ENCODE data around the gene AJUBA.
"Not testable (repeated sequence)": the region's sequence is repeated elsewhere in the genome, so short reads cannot be mapped to it uniquely, and the experiment has no call there.

The AJUBA gene

DNA sequence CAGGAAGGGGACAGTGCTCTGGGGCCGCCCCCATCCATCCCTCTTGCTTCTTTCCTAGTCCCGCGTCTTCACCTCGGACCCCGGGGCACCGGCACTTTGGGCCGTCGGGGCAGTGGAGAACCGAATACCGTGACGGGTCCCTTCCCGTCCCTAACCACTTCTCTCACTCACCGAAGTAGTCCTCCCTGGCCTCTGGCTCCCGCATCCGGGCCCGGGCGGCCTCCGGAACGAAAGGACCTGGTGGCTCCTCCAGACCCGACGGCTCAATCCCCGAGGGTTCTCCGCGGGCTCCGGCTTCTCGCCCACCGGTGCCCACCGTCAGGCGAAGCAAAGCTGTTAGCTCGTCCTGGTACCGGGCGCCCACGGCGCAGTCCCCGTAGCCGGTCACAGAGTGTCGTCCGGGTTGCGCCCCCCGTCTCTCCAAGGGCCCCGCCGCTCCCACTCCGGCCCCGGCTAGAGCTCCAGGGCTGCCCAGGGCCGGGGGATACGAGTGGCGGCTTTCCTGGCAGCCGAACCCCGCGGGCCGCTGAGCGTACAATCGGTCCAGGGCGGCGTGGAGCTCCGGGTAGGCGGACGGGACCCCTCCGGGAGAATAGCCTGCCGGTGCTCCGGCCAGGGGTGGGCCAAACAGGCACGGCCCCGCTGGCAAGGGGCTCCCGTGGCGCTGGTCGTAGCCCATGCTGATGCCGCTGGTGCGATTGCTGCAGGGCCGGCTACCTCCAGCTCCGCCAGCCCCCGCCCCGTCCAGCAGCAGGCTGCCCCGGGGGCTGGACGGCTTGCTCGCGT, 1.1 kb downstream of the AJUBA start:
- DNase-seq (ENCODE audit: low read depth in 1 of 2, low spot score in 1 of 2): peak in 1 of 2 donors; percentile 6

DNA sequence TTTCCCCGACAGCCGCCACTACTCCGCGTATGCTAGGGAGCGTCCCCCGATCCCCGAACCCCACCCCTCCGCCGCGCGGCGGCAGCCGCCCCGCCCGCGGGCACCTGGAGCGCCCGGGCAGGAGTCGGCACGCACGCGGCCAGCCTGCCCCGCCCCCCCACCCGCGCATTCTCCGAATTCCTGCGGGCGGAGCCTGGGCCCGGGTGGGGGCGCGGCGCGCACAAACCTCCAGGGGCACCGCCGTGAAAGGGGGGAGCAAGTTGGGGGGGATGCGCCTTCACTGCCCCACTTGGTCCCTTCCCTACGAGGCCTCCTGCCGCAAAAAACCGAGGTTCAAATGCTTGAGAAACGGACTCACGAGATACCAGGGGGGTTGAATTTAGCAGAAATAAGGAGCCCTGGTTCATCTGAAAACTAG, 1.7 kb downstream of the AJUBA start:
- peak in 1 of 2 donors; percentile 44 for DNase-seq (ENCODE audit: low read depth in 1 of 2, low spot score in 1 of 2)

DNA sequence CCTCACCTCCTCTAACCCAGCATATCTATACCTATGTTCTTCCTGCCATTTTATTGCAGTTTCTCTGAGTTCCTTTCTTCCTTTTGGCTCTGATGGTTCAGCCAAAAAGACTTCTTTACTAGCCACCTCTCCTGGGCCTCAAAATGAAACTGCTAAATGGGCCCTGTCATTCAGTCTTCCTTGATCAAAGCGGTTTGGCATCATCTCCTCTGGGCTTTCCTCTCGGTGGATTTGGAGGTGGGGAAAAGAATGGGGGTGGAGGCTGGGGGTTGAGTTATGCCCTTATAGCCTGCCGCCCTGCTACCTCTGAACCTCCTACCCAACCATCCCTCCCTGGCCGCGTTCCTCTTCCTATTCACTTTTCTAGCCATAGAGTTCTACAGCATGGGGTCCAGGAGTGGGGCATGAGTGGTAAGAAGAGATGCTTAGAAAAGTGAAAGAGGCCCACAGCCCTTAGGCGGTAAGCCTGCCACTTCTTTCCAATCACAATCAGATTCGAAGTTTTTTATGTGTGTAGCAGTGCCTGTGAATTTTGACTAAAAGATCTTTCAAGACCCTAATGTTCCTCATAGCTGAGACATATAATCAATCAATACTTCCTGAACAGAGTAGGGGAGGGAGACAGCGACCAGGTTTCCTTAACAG, 2.5 kb downstream of the AJUBA start:
- DNase-seq (ENCODE audit: low read depth in 1 of 2, low spot score in 1 of 2): no peak

GRCh38 chr14:22978981-22979671, 3.2 kb downstream of the AJUBA start:
- DNase-seq (ENCODE audit: low read depth in 1 of 2, low spot score in 1 of 2): no peak

- no peak for DNase-seq (ENCODE audit: low read depth in 1 of 2, low spot score in 1 of 2)
Measured at GRCh38 chr14:22978487-22978837, 3.9 kb downstream of the AJUBA start.

GRCh38 chr14:22977684-22978486, 4.5 kb downstream of the AJUBA start:
- DNase-seq (ENCODE audit: low read depth in 1 of 2, low spot score in 1 of 2): no peak

- no peak for DNase-seq (ENCODE audit: low read depth in 1 of 2, low spot score in 1 of 2)
Measured at GRCh38 chr14:22977434-22977683, 5.0 kb downstream of the AJUBA start.

DNA sequence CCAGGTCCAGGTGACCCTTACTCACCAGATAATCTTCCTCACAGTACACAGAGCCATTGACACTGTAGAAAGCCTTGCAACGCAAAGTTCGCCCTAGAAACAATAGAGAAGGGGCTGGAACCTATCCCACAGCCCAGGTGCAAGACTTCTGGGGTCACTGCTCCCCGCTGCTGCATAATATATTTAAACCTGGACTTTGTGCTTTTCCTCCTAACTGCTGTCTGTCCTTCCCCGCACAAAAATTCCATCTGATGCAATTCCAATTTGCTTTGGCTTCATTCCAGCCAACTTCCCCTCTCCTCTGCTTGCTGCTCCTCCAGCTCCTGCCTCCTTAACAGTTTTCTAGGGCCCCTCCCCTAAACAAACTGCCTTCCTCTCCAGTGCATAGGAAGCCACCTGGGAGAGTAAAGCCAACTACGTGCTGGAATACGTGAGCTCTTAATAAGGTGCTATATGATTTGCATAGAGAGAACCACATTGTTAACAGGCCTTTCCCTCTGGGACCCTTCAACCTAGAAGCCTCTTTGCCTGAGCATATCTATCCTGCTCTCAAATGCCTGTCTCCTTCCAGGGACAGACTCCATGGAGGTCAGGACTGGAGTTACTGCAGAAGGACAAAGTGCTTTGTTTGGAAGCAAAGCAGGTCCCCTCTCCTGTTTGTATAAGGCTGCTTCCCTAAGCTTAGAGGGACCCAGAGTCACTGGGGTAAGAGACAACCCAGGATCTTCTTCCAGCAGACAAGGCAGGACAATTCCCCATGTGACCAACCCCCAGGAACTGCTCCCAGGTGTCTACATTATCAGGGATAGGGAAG, 5.5 kb downstream of the AJUBA start:
- no peak for DNase-seq (ENCODE audit: low read depth in 1 of 2, low spot score in 1 of 2)

DNA sequence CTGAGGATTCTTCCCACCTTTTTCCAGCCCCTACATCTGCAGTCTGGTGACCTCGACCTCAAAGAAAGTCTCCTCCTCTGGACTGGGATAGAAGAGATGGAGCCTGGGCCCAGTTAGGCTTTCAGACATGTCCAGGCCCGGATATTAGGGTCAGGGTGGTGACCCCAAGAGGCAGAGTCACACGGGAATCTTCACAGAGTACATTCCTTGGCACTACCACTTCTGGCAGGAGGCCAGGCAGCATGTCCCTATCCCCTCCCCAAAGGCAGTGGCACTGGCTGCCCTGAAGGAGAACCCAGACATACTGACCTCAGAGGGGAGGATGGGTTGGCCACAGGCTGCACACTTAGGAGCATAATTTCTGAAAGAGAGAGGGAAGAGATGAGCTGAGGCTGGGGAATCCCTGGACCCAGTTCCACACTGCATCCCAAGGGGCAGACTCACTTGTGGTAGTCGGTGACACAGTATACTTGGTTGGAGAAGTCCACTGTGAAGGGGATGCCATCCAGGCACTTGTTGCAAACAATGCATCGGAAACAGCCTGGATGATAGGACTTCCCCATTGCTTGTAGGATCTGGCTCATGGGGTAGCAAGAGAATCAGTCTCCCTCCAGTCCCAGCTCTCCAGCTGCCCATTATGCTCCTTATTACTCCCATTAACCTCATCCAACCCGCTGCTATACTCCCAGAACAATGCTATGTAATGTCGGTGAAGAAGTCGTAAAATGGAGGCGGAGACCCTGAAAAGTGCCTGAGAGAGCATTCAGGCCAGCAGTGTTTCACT, 7.6 kb downstream of the AJUBA start:
- no peak for DNase-seq (ENCODE audit: low read depth in 1 of 2, low spot score in 1 of 2)

DNA sequence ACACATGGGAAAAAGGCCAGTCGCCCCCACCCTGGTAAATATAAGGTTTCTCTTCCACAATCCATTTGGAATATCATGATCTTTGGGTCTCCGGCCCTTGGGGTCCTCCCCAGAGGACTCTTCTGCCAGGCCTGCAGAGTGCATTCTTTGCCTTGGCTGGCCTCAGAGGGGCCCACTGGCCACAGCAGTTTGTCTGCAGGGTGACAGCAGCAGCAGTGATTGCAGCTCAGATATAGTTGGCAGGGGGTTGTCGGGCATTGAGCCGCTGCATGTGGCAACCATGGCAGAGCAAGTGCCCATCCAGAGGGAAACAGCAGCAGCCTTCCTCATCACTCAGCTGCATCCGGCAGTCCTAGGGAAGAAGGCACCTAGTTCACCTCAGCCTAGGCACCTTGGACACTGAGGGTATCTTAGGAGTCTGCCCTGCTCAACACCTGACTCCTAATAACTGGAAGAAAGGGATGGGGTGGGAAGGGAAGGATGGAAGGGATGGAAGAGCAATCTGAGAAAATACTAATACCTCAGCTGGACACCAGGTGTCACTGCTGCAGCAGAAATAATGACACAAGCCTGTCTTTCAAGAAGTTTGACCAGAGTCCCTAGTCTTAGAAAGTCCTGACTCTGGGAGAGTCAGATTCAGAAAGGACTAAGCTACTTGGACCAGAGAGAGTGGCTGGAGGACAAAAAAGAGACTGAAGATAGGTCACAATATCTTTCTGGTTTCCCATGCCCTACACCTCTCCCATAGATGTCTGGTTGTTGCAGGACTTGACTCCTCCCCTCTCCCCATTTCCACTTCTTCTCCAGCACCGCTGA, 8.9 kb downstream of the AJUBA start:
- DNase-seq (ENCODE audit: low read depth in 1 of 2, low spot score in 1 of 2): peak in 1 of 2 donors; percentile 7

DNA sequence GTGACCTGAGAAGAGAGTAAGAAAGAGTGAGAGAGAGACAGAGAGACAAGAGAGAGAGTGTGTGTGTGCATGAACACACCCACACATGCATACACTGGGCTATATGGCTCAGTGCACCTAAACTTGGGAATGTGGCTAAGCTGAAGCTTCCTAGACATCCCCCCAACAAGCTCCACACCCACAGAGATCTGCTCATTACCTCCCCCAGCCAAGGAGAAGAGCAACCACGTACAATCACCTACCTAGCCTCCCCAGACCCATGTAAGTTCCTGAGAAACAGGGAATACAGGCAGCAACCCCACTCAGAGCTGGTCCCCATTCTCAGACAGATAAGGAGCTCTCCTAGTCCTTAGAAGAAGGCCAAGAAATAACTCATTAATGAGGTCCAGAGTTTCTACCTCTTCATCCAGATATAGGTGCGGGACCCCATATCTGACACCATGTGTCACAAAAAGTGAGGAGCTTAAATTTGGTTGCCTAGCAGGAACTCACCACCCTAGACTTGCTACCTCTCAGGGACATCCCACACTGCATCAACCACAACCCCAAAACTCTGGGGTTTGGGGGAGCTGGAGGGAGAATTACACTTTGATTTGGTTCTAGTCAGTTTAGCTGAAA, 9.9 kb downstream of the AJUBA start:
- DNase-seq (ENCODE audit: low read depth in 1 of 2, low spot score in 1 of 2): no peak

DNA sequence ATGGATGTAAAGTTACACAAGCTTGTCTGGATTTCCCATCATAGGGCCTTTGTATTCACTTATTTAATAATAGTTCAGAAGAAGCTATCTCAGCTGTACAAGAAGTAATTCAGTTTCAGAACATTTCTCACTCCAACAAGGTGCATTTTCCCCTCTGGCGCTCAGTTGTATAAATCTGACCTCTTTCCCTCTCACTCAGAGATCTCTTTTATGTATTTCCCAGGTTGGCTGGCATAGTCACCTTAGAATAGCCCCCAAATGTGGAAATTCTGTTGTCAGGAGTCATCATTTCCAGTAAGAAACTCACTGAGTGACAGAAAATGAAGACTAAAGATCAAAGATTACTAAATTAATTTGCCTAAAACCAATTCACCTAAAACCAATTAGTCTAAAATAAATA, 11.2 kb downstream of the AJUBA start:
- DNase-seq (ENCODE audit: low read depth in 1 of 2, low spot score in 1 of 2): no peak

- DNase-seq (ENCODE audit: low read depth in 1 of 2, low spot score in 1 of 2): no peak
Measured at GRCh38 chr14:22966783-22967269, 15.5 kb downstream of the AJUBA start.

GRCh38 chr14:22965916-22966782, 16.2 kb downstream of the AJUBA start:
- DNase-seq (ENCODE audit: low read depth in 1 of 2, low spot score in 1 of 2): not testable (repeated sequence)

GRCh38 chr14:22962061-22962676, 20.2 kb downstream of the AJUBA start:
- DNase-seq (ENCODE audit: low read depth in 1 of 2, low spot score in 1 of 2): no peak

GRCh38 chr14:22955702-22956569, 26.4 kb downstream of the AJUBA start:
- DNase-seq (ENCODE audit: low read depth in 1 of 2, low spot score in 1 of 2): no peak

All from stimulated activated CD4-positive, alpha-beta T cell treated with anti-CD3 and anti-CD28 coated beads, Interleukin-15, amount 100 ng/mL, for 1 hour (primary cell).